Activated T-cell treated with anti-CD3 and anti-CD28 coated beads for 48 hours (primary cell): Measurements from ENCODE around the gene LCN10.

Experiments used
- DNase-seq: peaks from one replicate; pipeline ENCODE4 v3.0.0-alpha.2; 2020; ENCODE audit warnings: low read depth

Gene LCN10

GRCh38 chr9:136754626-136755301 is 12.0 kb upstream of the LCN10 start:
- no peak for DNase-seq

- no peak for DNase-seq
These were observed 11.4 kb upstream of the LCN10 start for GRCh38 chr9:136754059-136754572.

GRCh38 chr9:136753371-136754058 is 10.8 kb upstream of the LCN10 start:
- DNase-seq: no peak

- DNase-seq: no peak
These were observed 9.1 kb upstream of the LCN10 start for GRCh38 chr9:136751814-136752213.

GRCh38 chr9:136751244-136751643 is 8.5 kb upstream of the LCN10 start:
- DNase-seq: no peak

- no peak for DNase-seq
These were observed 7.8 kb upstream of the LCN10 start for GRCh38 chr9:136750526-136750925.

- DNase-seq: no peak
These were observed 6.2 kb upstream of the LCN10 start for GRCh38 chr9:136748666-136749611.

GRCh38 chr9:136748201-136748600 is 5.5 kb upstream of the LCN10 start, which contains the start of gene LCN6:
TSS of gene LCN6 (minus strand) at chr9:136748525. CDS start at chr9:136748483, 42 bp downstream.
- no peak for DNase-seq

GRCh38 chr9:136747161-136748060 is 4.7 kb upstream of the LCN10 start:
- DNase-seq: no peak

GRCh38 chr9:136746621-136747020 is 3.9 kb upstream of the LCN10 start:
- no peak for DNase-seq

GRCh38 chr9:136746155-136746490 is 3.4 kb upstream of the LCN10 start:
- DNase-seq: no peak

GRCh38 chr9:136745389-136746154 is 2.8 kb upstream of the LCN10 start:
- DNase-seq: no peak

GRCh38 chr9:136744773-136745172 is 2.0 kb upstream of the LCN10 start:
- no peak for DNase-seq

- DNase-seq: no peak
These were observed 985 bp upstream of the LCN10 start for GRCh38 chr9:136743639-136744211.

GRCh38 chr9:136741883-136742571 is 713 bp downstream of the LCN10 start:
- DNase-seq: no peak

GRCh38 chr9:136740971-136741882 is 1.5 kb downstream of the LCN10 start:
- DNase-seq: no peak

- no peak for DNase-seq
These were observed 2.2 kb downstream of the LCN10 start for GRCh38 chr9:136740491-136740890.

GRCh38 chr9:136740069-136740468 is 2.7 kb downstream of the LCN10 start:
- no peak for DNase-seq

GRCh38 chr9:136739509-136739908 is 3.2 kb downstream of the LCN10 start:
- DNase-seq: no peak
